SH-SY5Y (cell line): ENCODE measurements around the gene ELMOD3.

Experiments used
- GATA2 ChIP-seq: IDR thresholded peaks from 2 replicates; pipeline ENCODE4 v1.6.1; 2011; ENCODE audit warnings: mild to moderate bottlenecking, low read depth, low read length
- GATA3 ChIP-seq: IDR thresholded peaks from 2 replicates; pipeline ENCODE4 v1.6.1; 2011; ENCODE audit warnings: low read depth, mild to moderate bottlenecking, low read length, moderate library complexity

Gene ELMOD3

DNA sequence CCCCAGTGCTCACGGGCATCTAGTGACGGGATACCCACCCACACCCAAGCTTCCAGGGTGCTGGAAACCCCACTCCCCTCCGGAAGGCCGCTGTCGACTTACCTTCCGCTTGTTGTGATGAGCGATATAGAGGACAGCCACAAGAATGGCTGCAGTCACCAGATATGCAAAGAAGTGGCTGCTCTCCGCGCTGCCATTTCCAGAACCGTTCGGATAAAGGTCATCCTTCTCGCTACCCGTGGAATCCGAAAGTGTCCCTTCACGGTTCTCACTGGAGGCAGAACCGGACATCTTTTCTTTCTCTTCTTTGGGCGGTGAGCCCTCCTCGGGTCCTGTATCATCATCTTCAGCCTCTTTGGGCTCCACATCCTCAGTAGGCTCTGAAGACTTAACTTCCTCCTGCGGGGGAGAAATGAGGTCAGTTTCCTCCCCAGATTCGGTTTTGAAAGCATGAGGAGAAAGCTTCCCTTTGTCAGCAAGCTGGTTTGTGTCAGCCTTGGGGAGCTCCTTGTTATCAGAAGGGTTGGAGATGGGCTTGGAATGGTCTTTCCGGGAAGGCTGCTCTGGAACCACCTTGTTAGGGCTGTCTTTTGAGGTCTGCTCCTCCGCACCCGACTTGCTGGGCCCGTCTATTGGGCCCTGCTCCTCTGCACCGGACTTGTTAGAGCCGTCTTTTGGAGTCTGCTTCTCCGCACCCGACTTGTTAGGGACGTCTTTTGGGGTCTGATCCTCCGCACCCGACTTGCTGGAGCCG is 28.0 kb upstream of the ELMOD3 start:
- TF ChIP-seq GATA3 (no peak), GATA2 (no peak)

DNA sequence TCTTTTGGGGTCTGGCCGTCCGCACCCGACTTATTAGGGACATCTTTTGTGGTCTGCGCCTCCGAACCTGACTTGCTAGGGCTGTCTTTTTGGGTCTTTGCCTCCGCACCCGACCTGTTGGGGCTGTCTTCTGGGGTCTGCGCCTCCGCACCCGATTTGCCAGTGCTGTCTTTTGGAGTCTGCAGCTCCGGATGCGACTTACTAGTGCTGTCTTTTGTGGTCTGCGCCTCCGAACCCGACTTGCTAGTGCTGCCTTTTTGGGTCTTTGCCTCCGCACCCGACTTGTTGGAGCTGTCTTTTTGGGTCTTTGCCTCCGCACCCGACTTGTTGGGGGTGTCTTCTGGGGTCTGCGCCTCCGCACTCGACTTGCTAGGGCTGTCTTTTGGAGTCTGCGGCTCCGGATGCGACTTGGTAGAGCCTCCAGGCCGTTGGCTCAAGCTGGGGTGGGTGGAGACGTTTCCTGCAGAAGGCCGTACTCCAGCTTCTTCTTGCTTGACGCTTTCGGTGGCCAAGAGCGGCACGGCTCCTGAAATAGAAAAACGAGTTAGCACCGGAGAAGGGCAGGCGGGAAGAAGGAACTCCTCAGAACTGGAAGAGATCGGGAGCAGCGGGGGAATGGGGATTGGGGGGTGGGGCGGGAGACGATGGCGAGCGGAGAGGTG is 27.3 kb upstream of the ELMOD3 start:
- TF ChIP-seq GATA3 = no peak

DNA sequence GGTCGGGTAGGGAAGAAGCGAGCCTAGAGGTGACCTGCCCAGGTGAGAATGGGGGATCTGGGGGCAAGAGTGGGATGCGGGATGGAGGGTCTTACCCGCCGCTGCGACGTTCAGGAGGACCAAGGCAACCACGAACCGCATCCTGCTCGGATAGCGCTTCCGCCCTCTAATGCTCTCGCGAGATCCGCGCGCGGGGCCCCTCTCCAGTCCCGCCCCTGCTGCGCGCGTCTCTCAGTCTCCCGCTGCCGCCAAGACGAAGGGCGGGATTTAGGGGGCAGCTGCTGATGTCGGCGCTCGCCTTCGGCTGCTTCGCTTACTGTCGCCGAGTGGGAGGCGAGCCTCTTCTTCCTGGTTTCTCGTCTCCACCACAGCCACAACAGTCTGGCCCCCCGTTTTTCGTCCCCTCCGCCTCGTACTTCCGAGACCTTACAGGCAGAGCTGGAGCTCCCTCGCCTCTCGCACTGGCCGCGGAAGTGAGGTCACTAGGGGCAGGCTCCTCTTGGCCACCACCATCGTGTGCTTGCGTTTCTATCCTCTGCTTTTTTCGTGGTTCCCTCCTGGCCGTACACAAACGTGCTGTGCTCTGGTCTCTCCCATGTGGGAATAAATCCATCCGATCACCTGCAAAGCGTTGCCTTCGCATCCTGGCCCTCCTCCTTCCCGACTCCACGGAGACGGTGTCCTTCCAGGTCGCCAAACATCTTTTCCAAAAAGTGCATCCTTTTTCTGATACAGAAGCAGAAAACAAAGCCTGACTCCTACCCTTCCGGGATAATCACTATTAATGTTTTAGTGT is 26.5 kb upstream of the ELMOD3 start, which contains the start of gene TGOLN2:
TGOLN2 (minus strand) TSS at position 168 of the 796 bp plus-strand sequence; CDS start at position 141, 27 bp downstream.
- TF ChIP-seq GATA3 (no peak), GATA2 (no peak)

DNA sequence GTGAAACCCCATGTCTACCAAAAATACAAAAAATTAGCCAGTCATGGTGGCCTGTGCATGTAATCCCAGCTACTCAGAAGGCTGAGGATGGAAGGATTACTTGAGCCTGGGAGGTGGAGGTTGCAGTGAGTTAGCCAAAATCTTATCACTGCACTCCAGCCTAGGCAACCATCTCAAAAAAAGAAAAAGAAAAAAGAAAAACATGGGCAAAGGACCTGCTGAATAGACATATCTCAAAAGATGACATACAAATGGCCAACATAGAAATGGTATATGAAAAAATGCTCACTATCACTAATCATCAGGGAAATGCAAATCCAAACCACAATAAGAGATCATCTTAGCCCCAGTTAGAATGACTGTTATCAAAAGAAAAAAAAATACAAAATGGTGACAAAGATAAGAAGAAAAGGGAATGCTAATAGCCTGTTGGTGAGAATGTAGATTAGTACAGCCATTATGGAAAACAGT is 25.4 kb upstream of the ELMOD3 start:
- TF ChIP-seq GATA3 (no peak), GATA2 (no peak)

DNA sequence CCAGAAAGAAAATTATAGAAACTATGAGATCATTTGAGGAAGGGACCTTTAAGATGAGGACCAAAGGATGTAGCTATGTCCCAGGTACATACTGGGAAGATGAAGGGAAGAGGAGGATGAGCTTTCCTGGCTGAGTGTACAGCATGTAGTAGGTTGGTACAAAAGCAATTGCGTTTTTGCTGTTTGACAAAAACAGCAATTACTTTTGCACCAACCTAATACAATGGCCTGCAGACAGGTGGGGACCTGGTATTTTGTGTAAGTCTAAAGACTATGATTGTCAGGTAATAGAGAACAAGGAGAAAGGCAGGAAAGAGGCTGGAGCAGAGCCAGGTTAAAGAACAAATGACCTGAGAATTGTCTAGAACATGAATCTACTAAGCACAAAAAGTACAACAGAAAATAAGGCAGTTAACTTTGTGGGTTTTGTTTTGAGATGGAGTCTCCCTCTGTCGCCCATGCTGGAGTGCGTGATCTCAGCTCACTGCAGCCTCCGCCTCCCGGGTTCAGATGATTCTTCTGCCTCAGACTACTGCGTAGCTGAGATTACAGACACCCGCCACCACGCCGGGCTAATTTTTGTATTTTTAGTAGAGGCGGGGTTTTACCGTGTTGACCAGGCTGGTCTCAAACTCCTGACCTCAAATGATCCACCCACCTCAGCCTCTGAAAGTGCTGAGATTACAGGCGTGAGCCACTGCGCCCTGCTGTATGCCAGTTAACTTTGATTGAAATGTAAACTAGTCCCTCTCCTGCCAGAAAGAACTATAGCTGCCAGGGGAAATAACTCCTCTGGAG is 23.5 kb upstream of the ELMOD3 start:
- TF ChIP-seq GATA2 (no peak), GATA3 (no peak)

DNA sequence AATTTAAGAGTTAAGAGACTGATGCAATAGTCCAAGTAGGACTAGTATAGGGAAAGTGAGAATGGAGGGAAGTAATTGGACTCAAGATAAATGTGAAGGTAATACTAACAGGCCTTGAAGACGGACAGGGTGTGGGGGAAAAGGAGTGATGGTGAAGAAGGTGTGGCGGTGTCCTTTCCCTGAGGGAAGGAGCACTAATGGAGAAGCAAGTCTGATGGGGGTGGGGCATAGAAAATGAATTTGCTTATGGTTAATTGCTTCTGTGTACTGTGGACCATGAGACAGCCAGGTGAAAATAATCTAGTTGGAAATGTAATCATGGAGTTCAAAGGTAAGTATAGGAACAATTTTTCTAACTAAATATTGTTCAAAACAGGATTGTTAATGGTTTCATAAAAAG is 19.6 kb upstream of the ELMOD3 start:
- TF ChIP-seq GATA2 (no peak), GATA3 (no peak)

DNA sequence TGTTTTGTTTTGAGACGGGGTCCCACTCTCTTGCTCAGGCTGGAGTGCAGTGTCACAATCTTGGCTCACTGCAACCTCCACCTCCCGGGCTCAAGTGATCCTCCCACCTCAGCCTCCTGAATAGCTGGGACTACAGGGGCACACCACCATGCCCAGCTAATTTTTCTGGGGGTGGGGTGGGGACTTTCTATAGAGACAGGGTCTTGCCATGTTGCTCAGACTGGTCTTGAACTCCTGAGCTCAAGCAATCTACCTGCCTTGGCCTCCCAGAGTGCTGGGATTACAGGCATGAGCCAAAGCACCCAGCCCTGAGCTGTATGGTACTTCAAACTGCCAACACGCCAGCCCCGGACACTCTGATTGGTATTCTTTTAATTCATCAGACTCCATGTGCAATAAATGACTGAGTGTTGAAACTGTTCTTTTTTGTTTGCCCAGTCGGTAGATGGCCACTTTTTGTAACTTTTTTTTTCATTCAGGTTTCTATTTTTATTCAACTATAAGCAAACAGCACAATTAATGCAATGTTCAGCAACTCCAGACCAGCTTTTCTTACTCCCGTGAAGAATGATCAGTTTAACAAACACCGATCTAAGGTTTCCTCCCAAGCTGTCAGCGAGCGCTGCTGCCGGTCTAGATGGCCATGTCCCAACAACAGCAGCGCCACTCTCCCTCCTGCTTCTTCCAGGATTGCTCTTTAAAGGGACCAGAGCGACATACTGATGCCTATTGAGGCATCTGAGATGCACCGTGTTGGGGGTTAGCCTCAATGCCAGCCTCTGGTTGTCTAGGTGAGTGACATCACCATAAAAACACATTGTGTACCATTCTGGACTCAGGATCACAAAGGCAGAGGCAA is 14.3 kb upstream of the ELMOD3 start:
- TF ChIP-seq GATA2 (no peak), GATA3 (no peak)

DNA sequence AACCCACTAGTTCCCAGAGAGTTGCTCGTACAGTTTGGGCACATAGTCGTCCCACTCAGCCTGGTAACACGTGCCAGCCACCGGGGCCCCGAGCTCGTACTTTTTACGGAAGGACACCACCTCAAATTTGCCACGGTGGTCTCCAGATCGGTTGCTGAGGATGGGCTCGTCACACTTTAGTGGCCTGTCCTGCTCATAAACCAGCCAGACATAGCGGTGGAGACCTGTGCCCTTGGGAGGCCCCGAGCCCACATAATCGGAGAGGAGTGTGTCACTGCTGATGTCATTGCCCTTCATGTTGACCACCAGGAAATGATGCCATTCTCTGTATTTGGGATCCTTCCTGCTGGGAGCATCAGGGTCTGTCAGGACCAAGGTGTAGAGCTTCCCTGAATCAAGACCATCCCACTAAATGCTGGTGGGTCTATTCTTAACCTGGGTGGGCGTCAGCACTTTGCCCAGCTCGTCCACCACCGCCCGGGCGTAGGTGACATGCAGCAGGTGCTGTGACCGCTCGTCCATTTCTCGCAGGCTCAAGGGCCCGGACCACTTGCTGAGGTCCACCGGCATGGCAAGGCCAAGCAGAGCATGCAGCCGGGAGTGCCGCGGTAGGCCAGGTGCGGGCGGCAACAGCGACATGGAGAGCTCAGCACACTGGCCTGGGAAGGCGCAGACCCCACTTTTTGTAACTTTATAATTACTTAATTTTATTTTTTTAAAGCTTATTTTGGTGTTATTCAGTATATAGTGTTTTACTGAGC is 13.1 kb upstream of the ELMOD3 start:
- TF ChIP-seq GATA3 (no peak), GATA2 (no peak)

DNA sequence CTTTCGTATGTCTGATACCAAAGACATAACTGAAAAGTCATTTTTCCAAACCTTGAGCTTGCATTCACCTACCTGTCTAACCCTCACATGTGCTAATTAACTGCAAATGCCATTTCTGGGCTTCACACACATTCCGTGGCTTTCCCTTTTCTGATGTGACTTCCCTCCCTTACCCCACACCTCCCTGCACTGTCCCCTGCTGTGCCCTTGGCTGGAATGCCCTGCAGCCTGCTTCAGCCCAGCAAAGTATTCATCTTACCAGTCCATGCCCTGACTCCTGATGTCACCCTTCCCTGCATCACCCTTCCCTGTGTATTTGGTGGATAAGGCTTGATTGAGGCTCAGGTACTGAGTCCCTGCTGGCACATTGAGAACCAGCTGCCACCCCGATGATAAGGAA is 12.4 kb upstream of the ELMOD3 start:
- no peak for TF ChIP-seq GATA3
- no peak for TF ChIP-seq GATA2

DNA sequence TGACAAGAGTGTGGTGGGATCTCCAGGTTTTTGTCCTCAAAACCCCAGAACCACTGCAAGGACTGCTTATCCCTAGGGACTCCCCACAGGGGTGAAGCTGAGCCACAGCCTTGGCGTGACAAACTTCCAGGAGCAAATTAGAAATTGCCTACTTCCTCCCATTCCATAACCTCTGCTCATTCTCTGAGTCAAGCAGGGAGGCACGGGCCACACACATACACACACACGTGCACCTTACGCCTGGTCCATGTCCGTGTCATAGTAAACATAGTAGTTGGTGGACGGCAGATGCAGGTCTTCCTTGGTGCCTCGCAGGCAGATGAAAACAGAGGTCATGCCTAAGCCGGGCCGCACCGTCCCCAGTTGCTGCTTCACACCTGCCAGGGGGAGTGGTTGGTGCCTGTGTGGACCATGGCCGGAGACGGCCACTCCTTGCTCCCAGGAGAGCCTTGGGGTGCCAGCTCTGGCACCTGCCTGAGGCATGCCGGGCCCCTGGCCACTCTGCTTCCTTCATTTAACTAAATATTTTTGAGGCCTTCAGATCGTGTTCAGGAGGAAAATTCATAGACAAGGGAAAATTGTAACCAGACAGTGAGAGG is 10.1 kb upstream of the ELMOD3 start:
- TF ChIP-seq GATA2 = no peak
- TF ChIP-seq GATA3 = no peak

DNA sequence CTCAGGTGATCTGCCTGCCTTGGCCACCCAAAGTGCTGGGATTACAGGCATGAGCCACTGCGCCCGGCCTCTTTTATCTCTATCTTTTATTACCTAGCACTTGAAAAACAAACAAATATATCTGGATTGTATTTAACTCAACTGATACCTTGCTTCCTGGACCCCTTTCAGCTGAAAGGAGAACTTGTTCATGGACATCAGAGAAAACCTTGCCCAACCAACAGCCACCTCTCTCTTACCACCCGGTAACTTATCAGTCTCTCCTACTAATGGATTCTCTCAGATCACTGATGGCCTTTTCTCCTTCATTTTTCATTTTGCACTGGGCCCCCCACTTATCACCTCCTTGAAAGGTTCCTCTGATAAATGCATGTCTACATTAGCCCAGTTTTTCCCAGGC is 7.0 kb upstream of the ELMOD3 start:
- no peak for TF ChIP-seq GATA2
- no peak for TF ChIP-seq GATA3

DNA sequence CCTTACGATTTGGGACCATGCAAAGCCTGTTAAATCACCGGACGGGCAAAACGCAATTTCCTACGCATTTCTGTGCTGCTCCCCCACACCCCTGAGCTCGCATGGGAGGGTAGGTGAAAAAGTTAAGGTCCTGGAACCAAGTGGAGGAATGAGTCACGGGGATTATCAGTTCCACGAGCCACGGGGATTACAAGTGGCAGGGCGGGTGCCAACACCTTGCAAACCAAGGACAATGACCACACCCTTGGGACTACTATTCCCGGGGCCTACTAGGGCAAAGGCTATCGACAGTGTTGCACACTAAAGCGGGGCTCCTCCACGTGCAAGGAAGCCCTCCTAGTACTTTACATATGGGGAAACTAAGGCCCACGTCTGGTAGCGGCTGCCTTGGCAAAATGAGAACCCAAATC is 688 bp upstream of the ELMOD3 start:
- no peak for TF ChIP-seq GATA3
- no peak for TF ChIP-seq GATA2
